Esophagus muscularis mucosa (tissue), 3 donors: ENCODE results near the gene MBD3.

Source experiments
- CTCF ChIP-seq, 3 experiments: fragments of 200-600 bp in 2 of 3; fragments of 450-650 bp in 1 of 3; sonication (generic) in 2 of 3; IDR thresholded peaks; one replicate each; pipeline ENCODE4 v1.5.1; 2017 to 2019; ENCODE audit warnings: antibody characterized with exemption in 3 of 3, mild to moderate bottlenecking in 2 of 3, moderate library complexity in 1 of 3
- POLR2A ChIP-seq: fragments of 450-650 bp; IDR thresholded peaks from one replicate; pipeline ENCODE4 v1.6.1; 2017; ENCODE audit warnings: antibody characterized with exemption, moderate library complexity, mild to moderate bottlenecking, low read depth
- POLR2AphosphoS5 ChIP-seq, 2 donors: sonication (generic); formaldehyde crosslinking; IDR thresholded peaks; one replicate each; pipeline ENCODE4 v1.6.1; 2017; ENCODE audit warnings: antibody characterized with exemption in 2 of 2

GRCh38 chr19:1592024-1592754 is 476 bp downstream of the MBD3 start:
- TF ChIP-seq CTCF (IDR thresholded peaks at IDR 0.05): peak in 1 of 3 experiments; percentile 6
- TF ChIP-seq POLR2AphosphoS5 (IDR thresholded peaks at IDR 0.05): peak; percentile 72 to 80
- TF ChIP-seq POLR2A: peak; percentile 62
